ENCODE data around the gene ID4.

Gene ID4

DNA sequence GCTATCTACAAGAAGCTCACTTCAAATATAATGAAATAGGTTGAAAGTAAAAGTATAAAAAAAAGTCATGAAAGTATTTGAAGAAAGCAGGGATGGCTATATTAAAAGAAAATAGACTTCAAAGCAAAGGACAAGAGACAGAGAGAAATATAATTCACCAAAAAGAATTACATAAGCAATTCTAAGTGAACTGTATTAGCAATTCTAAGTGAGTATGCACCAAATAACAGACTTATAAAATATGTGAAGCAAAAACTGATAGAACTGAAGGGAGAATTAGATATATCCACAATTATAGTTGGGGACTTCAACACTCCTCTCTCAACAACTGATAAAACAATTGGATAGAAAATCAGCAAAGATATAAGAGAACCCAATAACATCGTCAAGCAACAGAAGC is 38.8 kb upstream of the ID4 start:
- TF ChIP-seq, protein P1, sequence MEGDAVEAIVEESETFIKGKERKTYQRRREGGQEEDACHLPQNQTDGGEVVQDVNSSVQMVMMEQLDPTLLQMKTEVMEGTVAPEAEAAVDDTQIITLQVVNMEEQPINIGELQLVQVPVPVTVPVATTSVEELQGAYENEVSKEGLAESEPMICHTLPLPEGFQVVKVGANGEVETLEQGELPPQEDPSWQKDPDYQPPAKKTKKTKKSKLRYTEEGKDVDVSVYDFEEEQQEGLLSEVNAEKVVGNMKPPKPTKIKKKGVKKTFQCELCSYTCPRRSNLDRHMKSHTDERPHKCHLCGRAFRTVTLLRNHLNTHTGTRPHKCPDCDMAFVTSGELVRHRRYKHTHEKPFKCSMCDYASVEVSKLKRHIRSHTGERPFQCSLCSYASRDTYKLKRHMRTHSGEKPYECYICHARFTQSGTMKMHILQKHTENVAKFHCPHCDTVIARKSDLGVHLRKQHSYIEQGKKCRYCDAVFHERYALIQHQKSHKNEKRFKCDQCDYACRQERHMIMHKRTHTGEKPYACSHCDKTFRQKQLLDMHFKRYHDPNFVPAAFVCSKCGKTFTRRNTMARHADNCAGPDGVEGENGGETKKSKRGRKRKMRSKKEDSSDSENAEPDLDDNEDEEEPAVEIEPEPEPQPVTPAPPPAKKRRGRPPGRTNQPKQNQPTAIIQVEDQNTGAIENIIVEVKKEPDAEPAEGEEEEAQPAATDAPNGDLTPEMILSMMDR (IDR thresholded peaks at IDR 0.05; ENCODE audit: insufficient read depth, low read depth, low read length, missing control alignments), result no peak
- H3K4me3 ChIP-seq (ENCODE audit: low read depth, low read length), result no peak overlapping the region
- DNase-seq (ENCODE audit: low read depth), result no peak

DNA sequence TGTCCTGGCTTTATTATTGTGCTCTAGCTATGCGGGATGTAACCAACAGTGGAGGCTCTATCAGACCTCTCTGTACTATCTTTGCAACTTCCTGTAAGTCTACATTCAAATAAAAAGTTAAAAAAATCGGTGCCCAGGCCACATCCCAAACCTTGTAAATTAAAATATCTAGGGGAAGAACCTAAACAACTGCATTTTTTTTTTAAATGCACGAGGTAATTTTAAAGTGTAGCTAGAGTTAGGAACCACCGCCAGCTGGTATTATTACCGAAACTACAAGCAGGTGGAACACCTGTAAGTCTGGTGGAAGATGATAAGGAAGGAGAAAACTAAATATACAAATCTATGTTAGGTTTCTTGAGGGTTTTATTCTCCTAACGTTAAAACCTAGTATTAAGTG is 34.5 kb upstream of the ID4 start:
- no peak for DNase-seq (ENCODE audit: low read depth)
- H3K4me3 ChIP-seq (ENCODE audit: low read depth, low read length), result no peak overlapping the region
- TF ChIP-seq, protein P1 (IDR thresholded peaks at IDR 0.05; ENCODE audit: insufficient read depth, low read depth, low read length, missing control alignments), result no peak

DNA sequence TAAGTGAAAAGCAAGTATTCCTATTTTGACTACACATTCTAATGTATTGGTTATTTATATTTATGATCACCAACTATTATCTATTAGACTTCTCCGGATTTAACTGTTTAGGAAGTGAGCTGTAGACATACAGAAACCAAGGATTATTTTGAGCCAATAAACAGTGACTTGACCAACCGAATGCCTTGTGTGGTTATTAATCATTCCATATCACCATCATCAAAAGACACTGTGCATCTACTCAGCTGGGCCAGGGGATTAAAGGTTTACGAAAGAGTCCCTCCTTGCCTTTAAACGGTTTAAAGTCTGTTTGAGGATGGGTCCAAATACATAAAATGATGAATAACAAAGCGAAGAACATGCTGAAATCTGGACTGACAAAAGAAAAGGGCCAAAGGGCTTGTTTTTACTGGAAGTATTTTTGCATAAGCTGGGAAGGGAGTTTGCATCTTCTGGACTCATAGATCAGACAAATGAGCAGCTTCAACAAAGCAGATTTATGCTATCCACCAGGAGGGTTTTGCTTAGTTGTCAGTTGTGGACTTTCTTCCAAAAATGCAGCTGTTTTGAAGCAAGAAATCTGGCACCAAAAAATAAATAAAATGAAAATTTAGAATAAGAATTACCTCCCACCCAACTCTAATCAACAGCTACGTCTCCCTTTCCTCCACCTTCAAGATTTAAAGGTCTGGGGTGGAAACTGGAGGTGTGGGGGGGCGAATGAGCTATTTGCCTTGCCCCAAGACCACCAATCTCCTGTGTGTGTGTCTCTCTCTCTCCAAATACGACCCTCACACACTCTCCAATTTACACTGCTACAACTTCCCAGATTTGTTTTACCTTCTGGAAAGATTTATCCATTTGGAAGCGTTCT is 33.6 kb upstream of the ID4 start:
- H3K4me3 ChIP-seq (ENCODE audit: low read depth, low read length), result no peak overlapping the region

DNA sequence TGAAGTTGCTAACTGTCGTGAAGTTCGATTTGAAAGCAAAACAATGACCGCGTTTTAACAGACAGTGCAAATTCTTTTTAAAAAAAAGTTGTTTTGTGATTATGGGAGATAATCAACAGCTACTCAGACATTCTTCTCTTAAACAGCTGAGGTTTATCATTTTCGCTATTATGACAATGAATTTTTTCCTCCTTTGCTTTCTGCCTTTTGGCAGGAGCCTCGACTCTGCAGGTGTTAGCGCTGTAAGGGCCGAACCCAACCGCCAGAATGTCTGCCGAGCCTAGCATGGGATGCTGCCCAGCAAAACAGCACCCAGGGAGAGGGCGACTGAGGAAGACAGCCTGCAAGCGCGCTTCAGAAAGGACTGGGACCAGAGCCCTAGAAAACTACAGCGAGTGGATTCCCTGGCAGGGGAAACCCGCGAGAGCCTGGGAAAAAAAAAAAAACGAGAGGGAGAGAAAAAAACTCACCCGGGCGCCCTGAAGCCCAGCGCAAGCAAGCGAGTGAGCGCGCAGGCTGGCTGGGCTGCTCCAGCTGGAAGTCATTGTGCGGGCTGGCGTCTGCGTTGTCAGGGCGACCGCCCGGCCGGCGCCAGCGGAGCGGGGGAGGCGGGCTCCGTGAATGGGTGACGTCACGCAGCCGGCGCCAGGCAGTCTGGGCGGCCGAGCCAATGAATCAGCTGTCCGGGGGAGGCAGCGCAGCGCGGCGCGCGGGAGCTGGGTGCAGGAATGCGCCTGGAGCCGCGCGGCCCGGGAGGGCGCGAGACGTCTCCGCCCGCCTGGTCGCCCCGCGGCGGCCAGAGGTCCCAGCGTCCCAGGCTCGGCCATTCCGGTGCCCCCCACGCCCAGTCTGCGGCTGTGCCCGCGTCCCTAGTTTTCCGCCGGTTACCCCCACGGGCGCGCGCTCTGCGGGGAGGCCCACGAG is 32.7 kb upstream of the ID4 start:
- TF ChIP-seq, protein P1 (IDR thresholded peaks at IDR 0.05; ENCODE audit: insufficient read depth, low read depth, low read length, missing control alignments), result no peak
- H3K4me3 ChIP-seq (ENCODE audit: low read depth, low read length), result peak overlapping the region; percentile 27; the same call in 1 of the 2 replicates
- DNase-seq (ENCODE audit: low read depth), result peak; percentile 77

More for the DNA sequence above, 33.6 kb upstream of the ID4 start:
- no peak for DNase-seq (ENCODE audit: low read depth)
- TF ChIP-seq, protein P1 (IDR thresholded peaks at IDR 0.05; ENCODE audit: insufficient read depth, low read depth, low read length, missing control alignments), result no peak

DNA sequence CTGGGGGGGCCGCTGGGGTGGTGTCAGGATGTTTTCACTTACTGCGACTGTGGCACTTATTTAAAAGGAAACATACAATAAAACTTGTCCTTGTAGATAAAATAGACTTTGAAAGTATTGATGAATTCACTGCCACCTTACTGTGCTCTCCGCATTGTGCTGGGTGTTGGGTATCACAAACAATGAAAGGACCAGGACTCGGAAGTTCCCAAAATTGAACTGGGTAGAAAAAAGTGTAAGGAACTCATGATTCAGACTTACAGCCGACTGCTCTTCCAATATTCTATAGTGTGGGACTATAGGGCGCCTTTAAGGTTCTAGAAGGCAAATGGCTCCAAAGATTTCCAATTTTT is 32.1 kb upstream of the ID4 start:
- TF ChIP-seq, protein P1 (IDR thresholded peaks at IDR 0.05; ENCODE audit: insufficient read depth, low read depth, low read length, missing control alignments), result no peak
- peak overlapping the region; percentile 27; the same call in 1 of the 2 replicates for H3K4me3 ChIP-seq (ENCODE audit: low read depth, low read length)
- DNase-seq (ENCODE audit: low read depth), result no peak

DNA sequence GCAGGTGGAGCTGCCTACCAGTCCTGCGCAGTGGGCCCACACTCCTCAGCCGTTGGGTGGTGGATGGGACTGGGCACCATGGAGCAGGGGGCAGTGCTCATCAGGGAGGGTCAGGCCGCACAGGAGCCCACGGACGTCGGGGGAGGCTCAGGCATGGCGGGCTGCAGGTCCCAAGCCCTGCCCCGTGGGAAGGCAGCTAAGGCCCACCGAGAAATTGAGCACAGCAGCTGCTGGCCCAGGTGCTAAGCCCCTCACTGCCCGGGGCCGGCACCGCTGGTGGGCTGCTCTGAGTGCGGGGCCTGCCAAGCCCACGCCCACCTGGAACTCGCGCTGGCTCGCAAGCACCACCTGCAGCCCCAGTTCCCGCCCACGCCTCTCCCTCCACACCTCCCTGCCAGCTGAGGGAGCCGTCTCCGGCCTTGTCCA is 30.2 kb upstream of the ID4 start:
- H3K4me3 ChIP-seq (ENCODE audit: low read depth, low read length), result no peak overlapping the region
- no peak for DNase-seq (ENCODE audit: low read depth)
- TF ChIP-seq, protein P1 (IDR thresholded peaks at IDR 0.05; ENCODE audit: insufficient read depth, low read depth, low read length, missing control alignments), result no peak

All from GM12865 (cell line).